IPS-11a (cell line): Measurements from ENCODE around the gene UBAP2.

Experiments used
- H3K4me3 ChIP-seq: one replicate; pipeline ENCODE4 v1.5.1; 2013; ENCODE audit warnings: low read depth, low read length, control low read depth

The UBAP2 gene

GRCh38 chr9:33924978-33925797 lies 123.5 kb downstream of the UBAP2 start:
- no peak overlapping the region for H3K4me3 ChIP-seq

GRCh38 chr9:33923998-33924701 lies 124.5 kb downstream of the UBAP2 start:
- no peak overlapping the region for H3K4me3 ChIP-seq

- no peak overlapping the region for H3K4me3 ChIP-seq
Measured at GRCh38 chr9:33923079-33923478, 125.6 kb downstream of the UBAP2 start.

GRCh38 chr9:33921967-33922895 lies 126.5 kb downstream of the UBAP2 start:
- H3K4me3 ChIP-seq, result no peak overlapping the region

GRCh38 chr9:33919276-33919897 lies 129.3 kb downstream of the UBAP2 start:
- no peak overlapping the region for H3K4me3 ChIP-seq

GRCh38 chr9:33917036-33917435 lies 131.7 kb downstream of the UBAP2 start:
- no peak overlapping the region for H3K4me3 ChIP-seq

- no peak overlapping the region for H3K4me3 ChIP-seq
Measured at GRCh38 chr9:33914887-33915628, 133.6 kb downstream of the UBAP2 start.

- no peak overlapping the region for H3K4me3 ChIP-seq
Measured at GRCh38 chr9:33913541-33913940, 135.1 kb downstream of the UBAP2 start.

GRCh38 chr9:33908749-33909148 lies 139.9 kb downstream of the UBAP2 start:
- no peak overlapping the region for H3K4me3 ChIP-seq

GRCh38 chr9:33908114-33908513 lies 140.6 kb downstream of the UBAP2 start:
- no peak overlapping the region for H3K4me3 ChIP-seq

GRCh38 chr9:33907347-33907746 lies 141.3 kb downstream of the UBAP2 start:
- H3K4me3 ChIP-seq, result no peak overlapping the region

- no peak overlapping the region for H3K4me3 ChIP-seq
Measured at GRCh38 chr9:33906769-33907168, 141.9 kb downstream of the UBAP2 start.

GRCh38 chr9:33905137-33905536 lies 143.6 kb downstream of the UBAP2 start:
- H3K4me3 ChIP-seq, result no peak overlapping the region

GRCh38 chr9:33903157-33903780 lies 145.4 kb downstream of the UBAP2 start:
- H3K4me3 ChIP-seq, result no peak overlapping the region

GRCh38 chr9:33894316-33894715 lies 154.4 kb downstream of the UBAP2 start:
- H3K4me3 ChIP-seq, result no peak overlapping the region

GRCh38 chr9:33893861-33894260 lies 154.8 kb downstream of the UBAP2 start:
- no peak overlapping the region for H3K4me3 ChIP-seq

GRCh38 chr9:33885948-33886347 lies 162.7 kb downstream of the UBAP2 start:
- no peak overlapping the region for H3K4me3 ChIP-seq

- no peak overlapping the region for H3K4me3 ChIP-seq
Measured at GRCh38 chr9:33884856-33885701, 163.6 kb downstream of the UBAP2 start.

- no peak overlapping the region for H3K4me3 ChIP-seq
Measured at GRCh38 chr9:33881635-33882034, 167.1 kb downstream of the UBAP2 start.
